ENCODE data around the gene OSR1. TPM values are rescaled to one million over a fixed set of nuclear protein-coding genes. Genes with fewer than 3 reads are reported as not detected.

OSR1 gene
- total RNA-seq, 6 experiments from 2014 or later, result 0.10 to 0.51 (median 0.12) TPM; not detected in 1

DNA sequence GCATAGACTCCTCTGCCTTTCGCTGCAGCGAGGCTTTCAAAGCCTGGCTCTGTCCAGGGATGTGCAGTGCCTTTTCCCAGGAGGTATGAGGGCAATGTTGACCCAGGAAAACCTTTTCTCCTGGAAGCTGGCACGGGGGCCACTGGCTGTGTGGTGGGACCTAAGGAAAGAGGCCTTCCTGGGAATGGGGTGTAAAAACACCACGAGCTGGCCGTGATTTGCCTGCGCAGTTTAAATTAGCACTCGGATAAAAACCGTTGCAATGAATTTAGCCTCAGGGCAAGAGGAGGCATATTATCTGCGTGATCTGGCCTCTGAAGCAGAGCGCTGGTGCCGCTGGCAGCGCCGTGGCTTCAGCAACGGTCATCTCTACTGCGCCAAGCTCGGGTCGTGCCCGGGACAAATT lies 3.0 kb downstream of the OSR1 start:
- ATAC-seq, result no peak

DNA sequence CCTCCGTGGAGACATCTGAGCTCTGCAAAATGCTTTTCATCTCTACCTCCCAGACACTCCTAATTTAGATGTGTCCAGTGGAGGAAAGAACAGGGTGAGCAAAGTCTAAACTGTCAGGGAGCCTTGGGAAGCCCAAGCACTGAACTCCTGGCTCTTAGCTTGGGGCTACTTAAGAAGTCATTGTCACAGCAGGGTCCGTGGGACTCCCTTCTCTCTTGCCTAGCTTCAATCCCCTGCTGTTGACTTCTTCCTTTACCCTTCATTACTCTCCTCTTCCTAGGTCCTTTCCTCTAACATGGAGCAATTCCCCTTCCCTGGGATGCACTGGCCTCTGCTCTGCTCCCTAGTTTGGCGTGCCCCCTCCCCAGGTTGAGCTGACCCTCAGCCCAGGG lies 3.4 kb downstream of the OSR1 start:
- no peaks in the 10 kb centered on the region for H3K9me3 ChIP-seq
- no peak overlapping the region for H3K4me3 ChIP-seq
- H3K36me3 ChIP-seq, result no peaks in the 10 kb centered on the region
- 64% methylated on average over 1 of the region's 3 CpGs for WGBS (ENCODE audit: insufficient coverage, low coverage, low lambda C conversion rate, missing lambda C conversion rate)
- TF ChIP-seq POLR2A (IDR thresholded peaks at IDR 0.05), result no peak
- TF ChIP-seq, protein P1, sequence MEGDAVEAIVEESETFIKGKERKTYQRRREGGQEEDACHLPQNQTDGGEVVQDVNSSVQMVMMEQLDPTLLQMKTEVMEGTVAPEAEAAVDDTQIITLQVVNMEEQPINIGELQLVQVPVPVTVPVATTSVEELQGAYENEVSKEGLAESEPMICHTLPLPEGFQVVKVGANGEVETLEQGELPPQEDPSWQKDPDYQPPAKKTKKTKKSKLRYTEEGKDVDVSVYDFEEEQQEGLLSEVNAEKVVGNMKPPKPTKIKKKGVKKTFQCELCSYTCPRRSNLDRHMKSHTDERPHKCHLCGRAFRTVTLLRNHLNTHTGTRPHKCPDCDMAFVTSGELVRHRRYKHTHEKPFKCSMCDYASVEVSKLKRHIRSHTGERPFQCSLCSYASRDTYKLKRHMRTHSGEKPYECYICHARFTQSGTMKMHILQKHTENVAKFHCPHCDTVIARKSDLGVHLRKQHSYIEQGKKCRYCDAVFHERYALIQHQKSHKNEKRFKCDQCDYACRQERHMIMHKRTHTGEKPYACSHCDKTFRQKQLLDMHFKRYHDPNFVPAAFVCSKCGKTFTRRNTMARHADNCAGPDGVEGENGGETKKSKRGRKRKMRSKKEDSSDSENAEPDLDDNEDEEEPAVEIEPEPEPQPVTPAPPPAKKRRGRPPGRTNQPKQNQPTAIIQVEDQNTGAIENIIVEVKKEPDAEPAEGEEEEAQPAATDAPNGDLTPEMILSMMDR (IDR thresholded peaks at IDR 0.05), result no peak
- H3K4me1 ChIP-seq, result peaks cover 0 to 32% (median 12%) of the 10 kb centered on the region in 4 donors
- peaks cover 19 to 62% of the 10 kb centered on the region in 2 donors for H3K27me3 ChIP-seq
- intact Hi-C loops (cut with DNase I), result loop anchor here in 1 of 2 donors (10.0 kb wide), 1 partner anchor 510 kb away; no protein-coding TSS in a partner anchor
- no peak for DNase-seq
- no peak for ATAC-seq
- H3K27ac ChIP-seq, result no peak overlapping the region

More for the DNA sequence above, 3.0 kb downstream of the OSR1 start:
- no peak overlapping the region for H3K4me3 ChIP-seq
- H3K9me3 ChIP-seq, result no peaks in the 10 kb centered on the region
- peaks cover 0 to 29% (median 12%) of the 10 kb centered on the region in 4 donors for H3K4me1 ChIP-seq
- peaks cover 19 to 62% of the 10 kb centered on the region in 2 donors for H3K27me3 ChIP-seq
- no peak for TF ChIP-seq POLR2A (IDR thresholded peaks at IDR 0.05)
- TF ChIP-seq, protein P1 (IDR thresholded peaks at IDR 0.05), result no peak
- WGBS (ENCODE audit: insufficient coverage, low coverage, low lambda C conversion rate, missing lambda C conversion rate), result 32% methylated on average over 14 of the region's 18 CpGs
- intact Hi-C loops (cut with DNase I), result loop anchor here in 1 of 2 donors (10.0 kb wide), 1 partner anchor 509 kb away; no protein-coding TSS in a partner anchor
- DNase-seq, result no peak
- H3K27ac ChIP-seq, result no peak overlapping the region
- no peaks in the 10 kb centered on the region for H3K36me3 ChIP-seq

DNA sequence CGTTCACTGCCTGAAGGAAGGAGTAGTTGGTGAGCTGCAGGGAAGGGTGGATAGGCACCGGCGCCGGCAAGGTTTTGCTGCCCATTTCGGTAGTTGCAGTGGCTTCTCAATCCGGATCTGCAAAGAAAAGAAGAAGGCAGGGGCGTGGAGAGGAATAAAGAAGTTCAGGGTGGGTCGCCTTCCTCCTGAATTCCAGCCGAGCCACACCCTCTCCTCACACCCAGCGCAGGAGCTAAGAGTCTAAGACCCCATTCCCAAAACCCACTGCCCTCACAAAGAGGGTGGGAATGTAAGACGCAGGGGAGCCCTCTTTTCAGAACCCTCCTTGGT lies 4.7 kb downstream of the OSR1 start:
- 13% methylated on average over 9 of the region's 11 CpGs for WGBS (ENCODE audit: insufficient coverage, low coverage, low lambda C conversion rate, missing lambda C conversion rate)
- no peak for DNase-seq
- TF ChIP-seq POLR2A (IDR thresholded peaks at IDR 0.05), result no peak
- H3K27me3 ChIP-seq, result peaks cover 19 to 62% of the 10 kb centered on the region in 2 donors
- intact Hi-C loops (cut with DNase I), result loop anchor here in 1 of 2 donors (10.0 kb wide), 1 partner anchor 511 kb away; no protein-coding TSS in a partner anchor
- no peaks in the 10 kb centered on the region for H3K36me3 ChIP-seq
- H3K4me1 ChIP-seq, result peaks cover 0 to 28% (median 12%) of the 10 kb centered on the region in 4 donors
- no peak overlapping the region for H3K4me3 ChIP-seq
- no peaks in the 10 kb centered on the region for H3K9me3 ChIP-seq
- ATAC-seq, result no peak
- H3K27ac ChIP-seq, result no peak overlapping the region

DNA sequence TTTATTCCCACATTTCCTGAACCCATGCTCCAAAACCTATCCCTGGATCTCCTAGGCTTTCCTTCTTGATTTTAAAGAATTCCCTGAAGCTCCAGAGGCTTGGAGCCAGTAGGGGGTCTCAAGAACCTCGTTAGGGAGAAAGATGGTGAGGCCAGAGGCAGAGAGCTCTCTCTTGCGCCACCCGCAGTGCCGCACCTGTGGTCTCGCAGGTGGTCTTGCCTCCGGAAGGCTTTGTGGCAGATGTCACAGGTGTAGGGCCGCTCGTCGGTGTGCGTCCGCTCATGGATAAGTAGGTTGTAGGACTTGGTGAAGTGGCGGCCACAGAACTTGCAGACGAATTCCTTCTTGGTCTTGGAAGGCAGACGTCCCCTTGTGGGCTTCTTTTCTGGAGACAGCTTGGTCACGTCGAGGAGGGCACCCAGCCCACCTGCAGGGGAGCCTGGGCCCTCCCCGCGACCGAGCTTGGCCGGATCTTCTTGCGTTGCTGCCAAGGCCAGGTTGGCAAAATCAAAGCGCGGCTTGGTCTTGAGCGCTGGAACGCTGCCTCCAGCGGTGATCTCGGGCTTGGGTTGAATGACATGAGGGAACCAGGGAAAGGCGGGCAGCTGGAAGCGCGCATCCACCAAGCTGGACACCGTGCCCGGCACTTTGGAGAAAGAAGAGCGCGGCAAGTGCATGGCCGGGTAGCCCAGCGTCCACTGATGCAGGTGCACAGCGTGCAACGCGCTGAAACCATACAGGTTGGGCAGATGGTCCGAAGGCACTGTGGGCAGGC lies 5.3 kb downstream of the OSR1 start:
- ATAC-seq (no peak), DNase-seq (no peak)
- peaks cover 19 to 62% of the 10 kb centered on the region in 2 donors for H3K27me3 ChIP-seq
- no peaks in the 10 kb centered on the region for H3K9me3 ChIP-seq
- H3K36me3 ChIP-seq, result no peaks in the 10 kb centered on the region
- 12% methylated on average over 19 of the region's 40 CpGs for WGBS (ENCODE audit: insufficient coverage, low coverage, low lambda C conversion rate, missing lambda C conversion rate)
- H3K4me3 ChIP-seq, result no peak overlapping the region
- intact Hi-C loops (cut with DNase I), result loop anchor here in 1 of 2 donors (10.0 kb wide), 1 partner anchor 512 kb away; no protein-coding TSS in a partner anchor
- no peak overlapping the region for H3K27ac ChIP-seq
- H3K4me1 ChIP-seq, result peaks cover 0 to 28% (median 11%) of the 10 kb centered on the region in 4 donors
- TF ChIP-seq, protein P1 (IDR thresholded peaks at IDR 0.05), result peak in 2 of 4 donors; percentile 8 to 15
- no peak for TF ChIP-seq POLR2A (IDR thresholded peaks at IDR 0.05)

All from right lobe of liver (tissue), 6 donors.